ENCODE measurements around the gene TTC23. TPM values are rescaled to one million over a fixed set of nuclear protein-coding genes. Genes with fewer than 3 reads are reported as not detected.

The TTC23 gene
- total RNA-seq, 2 experiments from 2014 or later: 2.8 to 7.6 TPM

GRCh38 chr15:99145005-99145404, 104.4 kb downstream of the TTC23 start:
- Histone ChIP-seq H3K4me3 (ENCODE audit: low read depth, low read length, poor library complexity, severe bottlenecking) (no peak overlapping the region), H2AFZ (ENCODE audit: low read length) (no peak overlapping the region), H3K27ac (ENCODE audit: low read depth, low read length, poor library complexity, severe bottlenecking) (no peak overlapping the region), H3K79me2 (ENCODE audit: insufficient read depth, low read depth, low read length) (no peaks in the 10 kb centered on the region), H3K9me3 (ENCODE audit: low read length) (no peaks in the 10 kb centered on the region), H3K36me3 (ENCODE audit: insufficient read depth, low read length) (no peaks in the 10 kb centered on the region), H3K4me2 (ENCODE audit: low read length) (no peak overlapping the region), H3K9me2 (ENCODE audit: insufficient read depth, low read length) (no peaks in the 10 kb centered on the region), H3K4me1 (ENCODE audit: insufficient read depth, low read length, poor library complexity, severe bottlenecking) (no peaks in the 10 kb centered on the region), H4K20me1 (ENCODE audit: insufficient read depth, low read length) (no peaks in the 10 kb centered on the region)
- no TSS peak for BruUV-seq (replicated peaks)
- no peak for DNase-seq (ENCODE audit: low spot score)
- CTCF ChIA-PET (ENCODE audit: unreplicated experiment): no interaction called here
- no peak for TF ChIP-seq EZH2phosphoT487 (IDR thresholded peaks at IDR 0.05; ENCODE audit: borderline replicate concordance, low read depth, low read length)
- TF ChIP-seq CTCF (conservative IDR thresholded peaks at IDR 0.05; ENCODE audit: low read length): no peak
- intact Hi-C loops (cut with micrococcal nuclease; ENCODE audit: unreplicated experiment): no loop called here
- POLR2A ChIA-PET: interaction anchor here (0.9 kb wide), 1 partner anchor 36 kb away, joined by 5 read pairs; no protein-coding TSS in a partner anchor

GRCh38 chr15:99143655-99144610, 105.4 kb downstream of the TTC23 start:
- no peak overlapping the region for H3K27ac ChIP-seq (ENCODE audit: low read depth, low read length, poor library complexity, severe bottlenecking)
- no peak overlapping the region for H3K4me2 ChIP-seq (ENCODE audit: low read length)
- ChIA-PET CTCF (ENCODE audit: unreplicated experiment) (no interaction called here), POLR2A (interaction anchor here (0.7 kb wide), 1 partner anchor 12 kb away, joined by 4 read pairs; no protein-coding TSS in a partner anchor)
- no peaks in the 10 kb centered on the region for H3K4me1 ChIP-seq (ENCODE audit: insufficient read depth, low read length, poor library complexity, severe bottlenecking)
- no peak for DNase-seq (ENCODE audit: low spot score)
- H4K20me1 ChIP-seq (ENCODE audit: insufficient read depth, low read length): no peaks in the 10 kb centered on the region
- no peaks in the 10 kb centered on the region for H3K9me2 ChIP-seq (ENCODE audit: insufficient read depth, low read length)
- no peak overlapping the region for H3K4me3 ChIP-seq (ENCODE audit: low read depth, low read length, poor library complexity, severe bottlenecking)
- H3K79me2 ChIP-seq (ENCODE audit: insufficient read depth, low read depth, low read length): no peaks in the 10 kb centered on the region
- no peaks in the 10 kb centered on the region for H3K9me3 ChIP-seq (ENCODE audit: low read length)
- H3K36me3 ChIP-seq (ENCODE audit: insufficient read depth, low read length): no peaks in the 10 kb centered on the region
- no peak overlapping the region for H2AFZ ChIP-seq (ENCODE audit: low read length)
- intact Hi-C loops (cut with micrococcal nuclease; ENCODE audit: unreplicated experiment): no loop called here
- TF ChIP-seq CTCF (conservative IDR thresholded peaks at IDR 0.05; ENCODE audit: low read length) (no peak), EZH2phosphoT487 (IDR thresholded peaks at IDR 0.05; ENCODE audit: borderline replicate concordance, low read depth, low read length) (no peak)
- no TSS peak for BruUV-seq (replicated peaks)

GRCh38 chr15:99143242-99143641, 106.1 kb downstream of the TTC23 start:
- Histone ChIP-seq H3K36me3 (ENCODE audit: insufficient read depth, low read length) (no peaks in the 10 kb centered on the region), H3K9me2 (ENCODE audit: insufficient read depth, low read length) (no peaks in the 10 kb centered on the region), H3K79me2 (ENCODE audit: insufficient read depth, low read depth, low read length) (no peaks in the 10 kb centered on the region), H3K4me1 (ENCODE audit: insufficient read depth, low read length, poor library complexity, severe bottlenecking) (no peaks in the 10 kb centered on the region), H3K9me3 (ENCODE audit: low read length) (no peaks in the 10 kb centered on the region), H3K4me2 (ENCODE audit: low read length) (no peak overlapping the region), H4K20me1 (ENCODE audit: insufficient read depth, low read length) (no peaks in the 10 kb centered on the region), H3K27ac (ENCODE audit: low read depth, low read length, poor library complexity, severe bottlenecking) (no peak overlapping the region), H2AFZ (ENCODE audit: low read length) (no peak overlapping the region), H3K4me3 (ENCODE audit: low read depth, low read length, poor library complexity, severe bottlenecking) (no peak overlapping the region)
- TF ChIP-seq EZH2phosphoT487 (IDR thresholded peaks at IDR 0.05; ENCODE audit: borderline replicate concordance, low read depth, low read length) (no peak), CTCF (conservative IDR thresholded peaks at IDR 0.05; ENCODE audit: low read length) (no peak)
- CTCF ChIA-PET (ENCODE audit: unreplicated experiment): no interaction called here
- POLR2A ChIA-PET: interaction anchor here (0.6 kb wide), 1 partner anchor 481 kb away, joined by 5 read pairs; no protein-coding TSS in a partner anchor
- no TSS peak for BruUV-seq (replicated peaks)
- DNase-seq (ENCODE audit: low spot score): no peak
- intact Hi-C loops (cut with micrococcal nuclease; ENCODE audit: unreplicated experiment): no loop called here
